DND-41 (cell line): ENCODE results near the gene EPHB1.

Source experiments
- ATAC-seq: fragments of 200-7000 bp; cut with Tn5 transposase; 3 replicates; pipeline ENCODE4 v1.9.1; 2021; ENCODE audit warnings: low read depth; ENCODE audit not compliant: insufficient read depth
- DNase-seq: peaks from one replicate; pipeline ENCODE4 v3.0.0-alpha.2; 2020
- H2AFZ ChIP-seq: 2 replicates; pipeline ENCODE4 v1.6.0; 2012; ENCODE audit warnings: low read depth, low read length
- H3K27ac ChIP-seq: 2 replicates; pipeline ENCODE4 v1.5.1; 2012; ENCODE audit warnings: low read length, inconsistent platforms
- H3K27me3 ChIP-seq: fragments of 200-600 bp; sonication (generic); 2 replicates; pipeline ENCODE4 v1.6.0; 2012; ENCODE audit warnings: low read length, mild to moderate bottlenecking, inconsistent platforms; ENCODE audit not compliant: insufficient read depth, poor library complexity
- H3K36me3 ChIP-seq: 2 replicates; pipeline ENCODE4 v1.5.1; 2012; ENCODE audit warnings: low read length, inconsistent platforms; ENCODE audit not compliant: insufficient read depth
- H3K4me1 ChIP-seq: 2 replicates; pipeline ENCODE4 v1.5.1; 2012; ENCODE audit warnings: mild to moderate bottlenecking, low read length; ENCODE audit not compliant: insufficient read depth
- H3K4me2 ChIP-seq: 2 replicates; pipeline ENCODE4 v1.6.0; 2012; ENCODE audit warnings: mild to moderate bottlenecking, moderate library complexity, low read length, inconsistent platforms; ENCODE audit not compliant: insufficient read depth
- H3K4me3 ChIP-seq, 2 experiments: fragments of 200-600 bp in 1 of 2; shearing (Covaris generic) in 1 of 2; 2 replicates each; pipeline ENCODE4 v1.5.1; 2012 to 2016; ENCODE audit warnings: inconsistent platforms in 2 of 2, low read length in 2 of 2, mild to moderate bottlenecking in 2 of 2, low read depth in 1 of 2, moderate library complexity in 1 of 2
- H3K79me2 ChIP-seq: 2 replicates; pipeline ENCODE4 v1.6.0; 2012; ENCODE audit warnings: low read length, inconsistent platforms; ENCODE audit not compliant: insufficient read depth
- H3K9ac ChIP-seq: 2 replicates; pipeline ENCODE4 v1.6.0; 2012; ENCODE audit warnings: low read depth, mild to moderate bottlenecking, inconsistent platforms, low read length, moderate library complexity
- H3K9me3 ChIP-seq: 2 replicates; pipeline ENCODE4 v1.5.1; 2012; ENCODE audit warnings: low read length, moderate library complexity, mild to moderate bottlenecking, inconsistent platforms; ENCODE audit not compliant: insufficient read depth, severe bottlenecking
- H4K20me1 ChIP-seq: 2 replicates; pipeline ENCODE4 v1.6.0; 2012; ENCODE audit warnings: low read length; ENCODE audit not compliant: insufficient read depth
- EZH2 ChIP-seq: IDR thresholded peaks from 3 replicates; pipeline ENCODE4 v1.6.1; 2012; ENCODE audit warnings: borderline replicate concordance, low read depth, mild to moderate bottlenecking, moderate library complexity, low read length, inconsistent platforms; ENCODE audit not compliant: severe bottlenecking
- TF ChIP-seq, protein P1 (sequence below): IDR thresholded peaks from 2 replicates; pipeline ENCODE4 v1.5.1; 2012; ENCODE audit warnings: borderline replicate concordance, low read length, moderate library complexity, mild to moderate bottlenecking; ENCODE audit not compliant: poor library complexity, severe bottlenecking; ENCODE audit errors: extremely low read depth

EPHB1 gene

DNA sequence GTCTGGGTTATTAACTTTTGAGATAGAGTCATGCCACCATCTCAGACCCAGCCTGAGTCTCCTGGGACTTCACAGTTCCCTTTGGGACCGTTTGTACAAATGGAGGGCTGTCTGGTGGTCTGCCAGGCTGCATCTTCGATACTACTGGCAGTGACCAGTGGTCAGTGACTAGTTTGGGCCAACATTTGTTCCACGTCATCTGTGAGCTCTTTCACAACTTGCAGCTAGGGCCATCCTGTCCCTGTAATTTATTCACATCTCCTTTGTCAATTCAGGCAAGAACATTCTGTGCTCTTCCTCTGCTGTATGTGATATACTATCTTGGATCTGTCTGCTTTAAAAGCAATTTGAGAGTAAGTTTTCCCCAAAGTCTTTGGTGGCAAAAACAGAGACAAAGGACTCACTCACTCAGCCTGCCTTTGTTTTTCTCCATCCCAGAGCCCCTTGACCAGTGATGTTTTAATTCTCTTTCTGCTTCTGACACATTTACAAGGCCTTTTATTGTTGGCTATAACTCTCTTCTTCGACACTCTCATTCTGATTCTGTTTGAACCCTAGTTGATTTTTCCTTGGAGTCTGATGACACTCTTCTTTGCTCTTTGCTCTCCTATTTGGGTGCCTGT is 353.4 kb downstream of the EPHB1 start:
- Histone ChIP-seq H2AFZ (no peak overlapping the region), H3K4me1 (no peaks in the 10 kb centered on the region), H3K27me3 (no peaks in the 10 kb centered on the region), H3K4me3 (no peak overlapping the region), H3K9me3 (no peaks in the 10 kb centered on the region), H3K79me2 (no peaks in the 10 kb centered on the region), H3K27ac (no peak overlapping the region), H3K9ac (no peak overlapping the region), H3K36me3 (no peaks in the 10 kb centered on the region), H4K20me1 (no peaks in the 10 kb centered on the region), H3K4me2 (no peak overlapping the region)
- DNase-seq: no peak
- TF ChIP-seq EZH2: no peak
- TF ChIP-seq, protein P1, sequence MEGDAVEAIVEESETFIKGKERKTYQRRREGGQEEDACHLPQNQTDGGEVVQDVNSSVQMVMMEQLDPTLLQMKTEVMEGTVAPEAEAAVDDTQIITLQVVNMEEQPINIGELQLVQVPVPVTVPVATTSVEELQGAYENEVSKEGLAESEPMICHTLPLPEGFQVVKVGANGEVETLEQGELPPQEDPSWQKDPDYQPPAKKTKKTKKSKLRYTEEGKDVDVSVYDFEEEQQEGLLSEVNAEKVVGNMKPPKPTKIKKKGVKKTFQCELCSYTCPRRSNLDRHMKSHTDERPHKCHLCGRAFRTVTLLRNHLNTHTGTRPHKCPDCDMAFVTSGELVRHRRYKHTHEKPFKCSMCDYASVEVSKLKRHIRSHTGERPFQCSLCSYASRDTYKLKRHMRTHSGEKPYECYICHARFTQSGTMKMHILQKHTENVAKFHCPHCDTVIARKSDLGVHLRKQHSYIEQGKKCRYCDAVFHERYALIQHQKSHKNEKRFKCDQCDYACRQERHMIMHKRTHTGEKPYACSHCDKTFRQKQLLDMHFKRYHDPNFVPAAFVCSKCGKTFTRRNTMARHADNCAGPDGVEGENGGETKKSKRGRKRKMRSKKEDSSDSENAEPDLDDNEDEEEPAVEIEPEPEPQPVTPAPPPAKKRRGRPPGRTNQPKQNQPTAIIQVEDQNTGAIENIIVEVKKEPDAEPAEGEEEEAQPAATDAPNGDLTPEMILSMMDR: no peak
- no peak for ATAC-seq

DNA sequence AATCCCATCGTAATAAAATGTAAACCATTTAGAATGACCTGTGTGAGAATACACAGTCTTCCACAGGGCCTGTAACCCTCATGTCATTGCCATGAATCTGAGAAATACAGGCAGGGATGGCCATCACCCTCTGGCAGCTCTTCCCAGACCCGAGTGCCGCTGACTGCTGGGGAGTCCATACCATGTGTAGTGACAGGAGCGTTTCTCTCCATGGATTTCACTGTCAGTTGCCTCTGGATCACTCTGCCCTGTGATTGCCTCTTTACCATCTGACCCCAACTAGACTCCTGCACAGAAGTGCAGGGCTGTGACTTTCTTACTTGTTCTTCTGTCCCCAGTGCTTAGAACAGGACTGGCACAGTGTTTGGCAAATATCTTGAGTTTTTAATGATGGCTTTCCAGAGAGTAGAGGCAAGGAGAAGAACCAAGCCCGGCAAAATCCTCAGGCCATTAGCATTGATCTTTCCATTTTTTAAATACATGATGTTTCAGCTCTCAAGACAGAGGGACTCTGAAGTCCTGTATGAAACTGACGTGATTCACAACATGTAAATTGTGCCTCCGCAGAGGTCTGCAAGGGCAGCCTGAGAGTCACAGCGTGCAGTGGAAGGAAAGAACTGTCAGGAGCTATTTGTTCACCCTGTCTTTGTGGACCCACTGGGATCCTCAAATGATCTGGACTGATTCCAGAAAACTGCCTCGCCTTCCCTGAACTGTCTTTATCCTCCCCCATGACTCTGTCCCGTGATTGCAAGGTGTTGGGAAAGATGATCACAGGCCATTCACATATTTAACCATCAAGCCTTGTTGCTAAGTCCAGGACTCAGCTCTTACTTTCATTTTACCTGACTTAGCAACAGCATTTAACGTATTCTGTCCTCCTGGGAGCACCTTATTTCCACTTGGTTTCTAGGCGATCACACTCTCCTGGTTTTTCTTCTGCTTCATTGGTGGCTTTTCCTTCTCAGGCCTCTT is 354.9 kb downstream of the EPHB1 start:
- H4K20me1 ChIP-seq: no peaks in the 10 kb centered on the region
- no peak for ATAC-seq
- H3K9me3 ChIP-seq: no peaks in the 10 kb centered on the region
- no peak for DNase-seq
- H3K4me3 ChIP-seq: no peak overlapping the region
- no peak overlapping the region for H3K27ac ChIP-seq
- no peak overlapping the region for H3K4me2 ChIP-seq
- no peak for TF ChIP-seq EZH2
- TF ChIP-seq, protein P1: no peak
- no peaks in the 10 kb centered on the region for H3K4me1 ChIP-seq
- no peak overlapping the region for H2AFZ ChIP-seq
- no peaks in the 10 kb centered on the region for H3K27me3 ChIP-seq
- no peaks in the 10 kb centered on the region for H3K79me2 ChIP-seq
- H3K9ac ChIP-seq: no peak overlapping the region
- no peaks in the 10 kb centered on the region for H3K36me3 ChIP-seq

DNA sequence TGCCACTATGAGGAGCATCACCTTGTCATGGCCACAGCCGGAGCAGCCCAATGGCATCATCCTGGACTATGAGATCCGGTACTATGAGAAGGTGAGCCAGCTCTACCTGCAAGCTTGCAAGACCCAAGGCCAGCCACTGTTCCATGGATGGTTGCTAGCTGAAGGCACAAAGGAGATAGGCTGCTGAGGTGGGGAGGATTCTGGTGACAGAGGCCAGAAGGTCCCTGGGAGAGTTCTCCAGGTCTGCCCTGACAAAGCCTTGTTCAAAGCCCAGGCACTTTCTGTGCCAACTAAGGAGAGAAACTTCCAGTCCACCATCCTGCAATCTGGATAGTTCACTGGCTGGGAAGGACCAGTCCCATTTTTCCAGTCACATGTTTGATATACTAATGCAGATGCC is 359.1 kb downstream of the EPHB1 start:
- H3K9me3 ChIP-seq: no peaks in the 10 kb centered on the region
- H3K9ac ChIP-seq: no peak overlapping the region
- no peaks in the 10 kb centered on the region for H3K79me2 ChIP-seq
- TF ChIP-seq, protein P1: no peak
- no peak for TF ChIP-seq EZH2
- H3K36me3 ChIP-seq: no peaks in the 10 kb centered on the region
- no peak overlapping the region for H3K4me2 ChIP-seq
- DNase-seq (no peak), ATAC-seq (no peak)
- no peak overlapping the region for H3K27ac ChIP-seq
- H3K27me3 ChIP-seq: no peaks in the 10 kb centered on the region
- no peaks in the 10 kb centered on the region for H4K20me1 ChIP-seq
- no peak overlapping the region for H3K4me3 ChIP-seq
- H2AFZ ChIP-seq: no peak overlapping the region
- no peaks in the 10 kb centered on the region for H3K4me1 ChIP-seq
